Endothelial cell (in vitro differentiated cells): Measurements from ENCODE around the gene RBPMS2. TPM values are rescaled to one million over a fixed set of nuclear protein-coding genes. Genes with fewer than 3 reads are reported as not detected.

Experiments
- DNase-seq: peaks from one replicate; pipeline ENCODE4 v3.0.0; 2021; ENCODE audit warnings: low spot score
- H3K27ac Mint-ChIP-seq: one replicate; pipeline ENCODE4 v1.8.0; 2021; ENCODE audit warnings: mixed read lengths, inconsistent platforms; ENCODE audit not compliant: unreplicated experiment
- H3K27me3 Mint-ChIP-seq: one replicate; pipeline ENCODE4 v1.8.0; 2021; ENCODE audit warnings: mild to moderate bottlenecking, moderate library complexity, mixed read lengths, inconsistent platforms; ENCODE audit not compliant: unreplicated experiment
- H3K36me3 Mint-ChIP-seq: one replicate; pipeline ENCODE4 v1.8.0; 2021; ENCODE audit warnings: mild to moderate bottlenecking, low read depth, mixed read lengths, inconsistent platforms; ENCODE audit not compliant: unreplicated experiment
- H3K4me1 Mint-ChIP-seq: one replicate; pipeline ENCODE4 v1.8.0; 2021; ENCODE audit warnings: mild to moderate bottlenecking, mixed read lengths, inconsistent platforms; ENCODE audit not compliant: unreplicated experiment
- H3K4me3 Mint-ChIP-seq: one replicate; pipeline ENCODE4 v1.8.0; 2021; ENCODE audit warnings: mild to moderate bottlenecking, mixed read lengths, inconsistent platforms; ENCODE audit not compliant: unreplicated experiment
- H3K9me3 Mint-ChIP-seq: one replicate; pipeline ENCODE4 v1.8.0; 2021; ENCODE audit warnings: mixed read lengths, inconsistent platforms; ENCODE audit not compliant: unreplicated experiment
- total RNA-seq: library from RNA; stranded (reverse); fragmentation: NEBNext Ultra II Directional; extraction: Animal tissue kit (Norgen Biotek cat#: 25700); gene quantifications from one replicate; pipeline ENCODE4 v1.2.1, GENCODE V29; 2021; ENCODE audit not compliant: unreplicated experiment
- TF ChIP-seq, protein P1 (sequence below): fragments of 200-600 bp; sonication (generic); IDR thresholded peaks from one replicate; pipeline ENCODE4 v1.5.0; 2021; ENCODE audit warnings: antibody characterized with exemption; ENCODE audit not compliant: unreplicated experiment

RBPMS2 gene
- total RNA-seq, 1 donor from 2014 or later: 24.0 TPM

DNA sequence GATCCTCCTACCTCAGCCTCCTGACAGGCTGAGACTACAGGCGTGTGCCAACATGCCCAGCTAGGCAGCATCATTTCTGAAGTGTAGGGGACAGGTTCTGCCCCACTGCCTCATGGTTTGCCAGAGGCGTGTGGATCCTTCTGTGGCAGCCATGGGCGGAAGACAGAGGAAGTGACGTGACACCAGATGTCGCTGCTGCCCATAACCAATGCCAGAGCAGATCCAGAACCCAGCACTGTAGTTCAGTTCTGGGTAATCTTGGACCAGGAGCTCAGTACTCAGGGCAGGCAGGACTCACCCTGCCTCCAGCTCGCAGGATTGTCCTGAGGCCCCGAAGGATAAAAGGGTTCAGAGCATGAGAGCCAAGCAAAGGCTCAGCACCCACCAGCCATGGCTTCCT is 8.2 kb downstream of the RBPMS2 start:
- Mint-ChIP-seq H3K9me3 (no peaks in the 10 kb centered on the region), H3K27me3 (peaks cover 2% of the 10 kb centered on the region), H3K4me1 (no peaks in the 10 kb centered on the region), H3K4me3 (no peak overlapping the region), H3K27ac (no peak overlapping the region), H3K36me3 (no peaks in the 10 kb centered on the region)
- DNase-seq: no peak
- TF ChIP-seq, protein P1, sequence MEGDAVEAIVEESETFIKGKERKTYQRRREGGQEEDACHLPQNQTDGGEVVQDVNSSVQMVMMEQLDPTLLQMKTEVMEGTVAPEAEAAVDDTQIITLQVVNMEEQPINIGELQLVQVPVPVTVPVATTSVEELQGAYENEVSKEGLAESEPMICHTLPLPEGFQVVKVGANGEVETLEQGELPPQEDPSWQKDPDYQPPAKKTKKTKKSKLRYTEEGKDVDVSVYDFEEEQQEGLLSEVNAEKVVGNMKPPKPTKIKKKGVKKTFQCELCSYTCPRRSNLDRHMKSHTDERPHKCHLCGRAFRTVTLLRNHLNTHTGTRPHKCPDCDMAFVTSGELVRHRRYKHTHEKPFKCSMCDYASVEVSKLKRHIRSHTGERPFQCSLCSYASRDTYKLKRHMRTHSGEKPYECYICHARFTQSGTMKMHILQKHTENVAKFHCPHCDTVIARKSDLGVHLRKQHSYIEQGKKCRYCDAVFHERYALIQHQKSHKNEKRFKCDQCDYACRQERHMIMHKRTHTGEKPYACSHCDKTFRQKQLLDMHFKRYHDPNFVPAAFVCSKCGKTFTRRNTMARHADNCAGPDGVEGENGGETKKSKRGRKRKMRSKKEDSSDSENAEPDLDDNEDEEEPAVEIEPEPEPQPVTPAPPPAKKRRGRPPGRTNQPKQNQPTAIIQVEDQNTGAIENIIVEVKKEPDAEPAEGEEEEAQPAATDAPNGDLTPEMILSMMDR: no peak

DNA sequence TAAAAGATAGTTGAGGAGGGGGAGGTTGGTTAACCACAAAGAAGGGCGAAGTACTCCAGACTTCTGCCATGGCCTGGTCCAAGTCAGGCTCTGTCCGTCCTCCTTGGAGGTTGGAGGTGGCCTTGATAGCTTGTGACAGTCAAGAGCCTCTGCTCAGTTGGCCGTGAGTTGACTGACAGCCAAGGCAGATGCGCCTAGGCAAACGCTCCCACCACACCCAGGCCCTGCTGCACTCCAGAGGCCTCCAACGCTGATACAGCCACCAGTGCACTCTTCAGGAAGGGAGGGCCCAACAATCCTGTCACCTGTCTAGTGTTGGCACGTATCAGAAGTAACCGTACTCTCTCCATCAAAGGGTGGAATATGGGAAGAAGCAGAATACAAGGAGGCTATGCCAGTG is 9.3 kb downstream of the RBPMS2 start:
- Mint-ChIP-seq H3K27me3 (peaks cover 2% of the 10 kb centered on the region), H3K36me3 (no peaks in the 10 kb centered on the region), H3K9me3 (no peaks in the 10 kb centered on the region), H3K27ac (no peak overlapping the region), H3K4me3 (no peak overlapping the region), H3K4me1 (peaks cover 1% of the 10 kb centered on the region)
- DNase-seq: no peak
- TF ChIP-seq, protein P1: no peak

DNA sequence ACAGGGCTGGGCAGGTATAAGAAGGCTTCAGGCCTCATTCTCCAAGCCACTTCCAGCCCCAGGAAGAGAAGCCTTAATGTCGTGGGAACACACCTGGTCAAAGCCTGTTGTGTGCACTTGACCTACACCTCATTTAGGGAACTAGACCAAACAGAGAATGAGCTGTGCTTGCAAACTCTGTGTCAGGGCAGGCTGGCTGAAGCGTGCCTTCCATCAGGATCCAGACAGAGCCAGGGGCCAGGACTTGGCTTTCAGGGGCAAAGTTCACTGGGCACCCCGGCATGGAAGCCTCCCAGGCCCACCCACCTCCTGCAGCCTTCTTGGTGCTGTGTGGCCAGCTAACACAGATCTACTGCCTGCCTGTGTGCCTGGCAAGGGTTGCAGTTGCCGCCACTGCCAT is 11.5 kb downstream of the RBPMS2 start:
- TF ChIP-seq, protein P1: no peak
- Mint-ChIP-seq H3K36me3 (no peaks in the 10 kb centered on the region), H3K4me1 (peaks cover 6% of the 10 kb centered on the region), H3K9me3 (no peaks in the 10 kb centered on the region), H3K4me3 (no peak overlapping the region), H3K27me3 (peaks cover 2% of the 10 kb centered on the region), H3K27ac (no peak overlapping the region)
- no peak for DNase-seq

DNA sequence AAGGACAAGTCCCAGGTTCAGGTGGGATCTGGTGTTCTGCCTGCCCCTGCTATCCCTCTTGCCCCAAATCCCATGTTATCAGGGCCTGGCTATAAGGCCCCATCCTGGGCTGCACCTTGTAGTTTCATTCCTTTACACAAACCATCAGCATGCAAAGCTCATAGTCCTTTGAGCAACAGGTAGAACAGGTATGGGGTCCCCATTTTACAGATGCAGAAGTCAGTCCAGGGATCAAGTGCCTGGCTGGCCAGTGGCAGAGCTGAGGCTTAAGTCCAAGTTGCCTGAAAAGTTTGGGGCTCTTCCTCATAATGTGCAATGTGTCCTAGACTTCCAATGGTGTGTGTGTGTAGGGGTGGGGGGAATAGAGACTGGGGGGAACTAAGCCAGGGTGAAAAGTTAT is 11.9 kb downstream of the RBPMS2 start:
- no peak for DNase-seq
- peaks cover 6% of the 10 kb centered on the region for H3K4me1 Mint-ChIP-seq
- H3K36me3 Mint-ChIP-seq: no peaks in the 10 kb centered on the region
- no peak overlapping the region for H3K27ac Mint-ChIP-seq
- TF ChIP-seq, protein P1: no peak
- no peaks in the 10 kb centered on the region for H3K9me3 Mint-ChIP-seq
- no peak overlapping the region for H3K4me3 Mint-ChIP-seq
- H3K27me3 Mint-ChIP-seq: peaks cover 2% of the 10 kb centered on the region

DNA sequence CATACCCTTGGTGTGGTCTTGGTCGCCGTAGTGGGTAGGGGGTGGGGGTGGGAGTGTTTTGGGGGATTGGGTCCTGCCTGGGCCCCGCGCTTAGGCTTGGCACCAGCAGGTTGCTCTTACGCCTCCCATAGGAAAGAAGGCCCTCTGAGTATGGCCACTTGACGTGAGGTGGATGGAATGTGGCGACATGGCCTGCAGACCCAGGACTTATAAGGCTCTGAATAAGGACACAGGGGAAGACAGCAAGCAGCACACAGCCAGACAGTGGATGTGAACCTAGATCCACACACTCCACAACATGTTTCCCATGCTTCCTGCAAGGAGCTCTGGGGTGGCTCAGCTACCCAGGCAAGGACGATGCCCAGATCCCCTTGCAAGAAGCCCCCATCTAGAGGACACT is 12.4 kb downstream of the RBPMS2 start:
- TF ChIP-seq, protein P1: no peak
- Mint-ChIP-seq H3K27ac (no peak overlapping the region), H3K36me3 (no peaks in the 10 kb centered on the region), H3K9me3 (no peaks in the 10 kb centered on the region), H3K27me3 (peaks cover 2% of the 10 kb centered on the region), H3K4me3 (no peak overlapping the region), H3K4me1 (peaks cover 6% of the 10 kb centered on the region)
- no peak for DNase-seq
